Naive thymus-derived CD8-positive, alpha-beta T cell (primary cell): Measurements from ENCODE around the gene IL10. TPM values are rescaled to one million over a fixed set of nuclear protein-coding genes. Genes with fewer than 3 reads are reported as not detected.
"Not testable (repeated sequence)": the region's sequence is repeated elsewhere in the genome, so short reads cannot be mapped to it uniquely, and the experiment has no call there.

Experiments
- ATAC-seq, 2 donors: fragments of 150-1000 bp; cut with Tn5 transposase in 1 of 2; sonication (Bioruptor Pico), chemical (Tn5 transposase) in 1 of 2; 1 replicate in 1 of 2; 2 replicates in 1 of 2; pipeline ENCODE4 v1.10.0; 2021; ENCODE audit warnings: mild to moderate bottlenecking in 2 of 2, moderate library complexity in 2 of 2
- POLR2A ChIA-PET: fragments of 350-600 bp; sonication (Branson Sonifier 250); formaldehyde crosslinking; loops from one replicate; lab custom pipeline; 2021; ENCODE audit warnings: antibody characterized with exemption; lab: Charles Lee
- DNase-seq, 10 donors: peaks; one replicate each; pipeline versions ENCODE4 v3.0.0 to v3.0.0-alpha.2; 2020 to 2022
- H3K27ac Mint-ChIP-seq, 10 donors: one replicate each; pipeline ENCODE4 v1.8.0; 2020 to 2022; ENCODE audit warnings: mild to moderate bottlenecking in 10 of 10, mixed read lengths in 10 of 10, moderate library complexity in 4 of 10, inconsistent platforms in 1 of 10
- H3K27me3 Mint-ChIP-seq, 5 donors: one replicate each; pipeline ENCODE4 v1.8.0; 2021 to 2022; ENCODE audit warnings: mixed read lengths in 5 of 5
- H3K36me3 Mint-ChIP-seq, 3 donors: one replicate each; pipeline ENCODE4 v1.8.0; 2020 to 2022; ENCODE audit warnings: mixed read lengths in 3 of 3, mild to moderate bottlenecking in 2 of 3, inconsistent platforms in 1 of 3
- H3K4me1 Mint-ChIP-seq, 4 donors: one replicate each; pipeline ENCODE4 v1.8.0; 2021 to 2022; ENCODE audit warnings: mixed read lengths in 4 of 4
- H3K4me3 Mint-ChIP-seq, 10 donors: one replicate each; pipeline ENCODE4 v1.8.0; 2020 to 2022; ENCODE audit warnings: mild to moderate bottlenecking in 10 of 10, mixed read lengths in 10 of 10, moderate library complexity in 6 of 10, inconsistent platforms in 1 of 10
- H3K9me3 Mint-ChIP-seq, 9 donors: one replicate each; pipeline ENCODE4 v1.8.0; 2020 to 2022; ENCODE audit warnings: mixed read lengths in 9 of 9, mild to moderate bottlenecking in 3 of 9, inconsistent platforms in 1 of 9, moderate library complexity in 1 of 9
- polyA plus RNA-seq, 3 donors: library from polyadenylated mRNA; unstranded; fragments of 300-500 nt; fragmentation: Illumina TruSeq; gene quantifications; one replicate each; pipeline ENCODE4 v1.2.3, GENCODE V29; 2021
- total RNA-seq, 8 experiments: library from RNA in 2 of 8; stranded (reverse) in 2 of 8; gene quantifications; one replicate each; pipeline ENCODE4 v1.2.3 and lab custom pipeline; 2021 to 2026

Gene IL10
- total and polyA plus RNA-seq, 5 experiments from 2014 or later, result not detected

DNA sequence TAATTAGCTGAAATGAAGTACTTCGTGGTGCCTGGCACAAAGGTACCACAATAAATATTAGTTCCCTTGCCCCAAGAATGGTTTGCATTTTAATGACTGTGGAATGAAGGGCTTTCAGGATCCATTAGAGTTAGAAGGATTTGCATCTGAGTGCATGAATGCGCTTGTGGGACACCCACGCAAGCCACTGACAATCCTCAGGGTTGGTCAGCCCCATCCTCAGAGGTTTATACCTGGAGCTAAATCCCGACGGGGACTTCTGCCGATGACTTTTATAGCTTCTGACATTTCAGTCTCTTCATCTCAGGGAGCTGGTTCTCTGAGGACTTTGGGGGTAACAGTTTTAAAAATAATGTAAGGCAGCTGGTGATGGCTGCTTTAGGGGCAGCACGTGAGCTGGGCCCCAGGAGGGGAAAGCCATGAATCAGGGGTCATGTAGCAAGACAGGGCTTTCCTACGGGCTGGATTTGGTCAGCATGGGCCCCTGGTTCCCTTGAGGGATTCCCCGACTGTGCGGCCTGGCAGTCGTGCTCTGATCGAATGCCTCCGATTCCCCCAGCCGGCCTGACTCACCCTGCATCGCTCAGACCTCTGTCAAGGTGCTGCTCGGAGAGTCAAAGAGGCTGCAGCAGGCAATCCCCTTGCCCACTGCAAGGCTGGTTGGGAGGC lies 20.8 kb upstream of the IL10 start:
- H3K27ac Mint-ChIP-seq, result no peak overlapping the region
- DNase-seq, result no peak
- no peaks in the 10 kb centered on the region for H3K27me3 Mint-ChIP-seq
- H3K9me3 Mint-ChIP-seq, result no peaks in the 10 kb centered on the region
- ATAC-seq, result no peak
- H3K4me1 Mint-ChIP-seq, result peaks cover 20 to 61% (median 54%) of the 10 kb centered on the region in 4 donors
- no peak overlapping the region for H3K4me3 Mint-ChIP-seq
- H3K36me3 Mint-ChIP-seq, result no peaks in the 10 kb centered on the region
- POLR2A ChIA-PET, result interaction anchor here (1.2 to 1.4 kb wide), 4 partner anchors 10 to 111 kb away, joined by 3 to 7 read pairs (median 4); no protein-coding TSS in a partner anchor

DNA sequence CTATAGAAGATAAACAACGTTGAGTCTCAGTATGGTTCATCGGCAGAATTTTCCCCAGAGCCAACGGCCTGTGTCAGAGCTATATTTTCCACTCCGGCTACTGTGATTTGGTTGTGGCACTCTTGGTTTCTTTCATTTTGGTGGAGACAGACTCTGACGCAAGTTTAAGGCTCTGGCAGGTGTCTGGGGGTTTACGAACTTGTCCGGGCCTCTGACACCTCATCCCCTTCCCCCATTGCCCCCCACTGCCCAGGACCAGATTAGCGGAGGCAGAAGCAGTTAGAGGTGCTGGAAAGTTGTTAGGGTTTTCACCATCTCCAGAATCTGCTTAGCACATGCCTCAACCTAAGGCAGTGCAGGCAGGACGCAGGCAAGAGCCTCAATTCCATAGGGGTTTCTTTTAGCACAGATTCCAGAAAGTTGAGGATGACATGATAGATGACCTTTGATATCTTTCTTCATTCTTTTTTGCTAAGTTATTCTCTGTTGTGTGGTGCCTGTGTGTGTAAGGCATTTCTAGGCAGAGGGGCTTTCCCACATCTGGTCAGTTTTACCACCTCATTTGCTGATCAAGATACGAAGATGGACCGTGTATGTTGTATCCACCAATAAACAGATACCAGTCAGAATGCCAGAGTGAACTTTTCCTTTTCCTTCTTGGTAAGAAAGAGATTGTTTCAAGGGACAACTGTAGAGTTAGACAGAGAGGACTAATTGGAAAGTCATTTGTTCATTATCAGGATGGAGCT lies 18.4 kb upstream of the IL10 start:
- POLR2A ChIA-PET, result interaction anchor here (0.6 to 0.7 kb wide), 2 partner anchors 19 to 57 kb away, joined by 3 to 4 read pairs; no protein-coding TSS in a partner anchor
- ATAC-seq (no peak), DNase-seq (no peak)
- H3K4me1 Mint-ChIP-seq, result peaks cover 34 to 81% (median 73%) of the 10 kb centered on the region in 4 donors
- no peaks in the 10 kb centered on the region for H3K9me3 Mint-ChIP-seq
- peak overlapping the region in 6 of 10 donors; percentile 20 to 65 (median 35) for H3K4me3 Mint-ChIP-seq
- H3K27me3 Mint-ChIP-seq, result no peaks in the 10 kb centered on the region
- no peaks in the 10 kb centered on the region for H3K36me3 Mint-ChIP-seq
- peak overlapping the region in 6 of 10 donors; percentile 8 to 80 (median 49) for H3K27ac Mint-ChIP-seq

DNA sequence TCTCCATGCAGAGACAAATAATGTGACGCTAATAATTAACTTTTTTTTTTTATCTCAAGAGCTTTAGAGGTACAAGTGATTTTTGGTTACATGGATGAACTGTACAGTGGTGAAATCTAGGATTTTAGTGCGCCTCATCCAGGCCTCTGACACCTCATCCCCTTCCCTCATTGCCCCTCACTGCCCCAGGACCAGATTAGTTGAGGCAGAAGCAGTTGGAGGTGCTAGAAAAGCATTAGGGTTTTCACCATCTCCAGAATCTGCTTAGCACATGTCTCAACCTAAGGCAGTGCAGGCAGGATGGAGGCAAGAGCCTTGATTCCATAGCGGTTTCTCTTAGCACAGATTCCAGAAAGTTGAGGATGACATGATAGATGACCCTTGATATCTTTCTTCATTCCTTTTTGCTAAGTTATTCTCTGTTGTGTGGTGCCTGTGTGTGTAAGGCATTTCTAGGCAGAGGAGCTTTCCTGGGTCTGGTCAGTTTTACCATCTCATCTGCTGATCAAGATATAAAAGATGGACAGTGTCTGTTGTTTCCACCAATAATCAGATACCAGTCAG lies 16.3 kb upstream of the IL10 start:
- ATAC-seq (no peak), DNase-seq (no peak)
- Mint-ChIP-seq H3K4me1 (peaks cover 36 to 82% (median 75%) of the 10 kb centered on the region in 4 donors), H3K27ac (no peak overlapping the region), H3K4me3 (no peak overlapping the region), H3K36me3 (no peaks in the 10 kb centered on the region), H3K9me3 (no peaks in the 10 kb centered on the region), H3K27me3 (no peaks in the 10 kb centered on the region)
- POLR2A ChIA-PET, result interaction anchor here (1.0 to 1.7 kb wide), 3 partner anchors 9 to 101 kb away, joined by 3 to 6 read pairs (median 3); no protein-coding TSS in a partner anchor

DNA sequence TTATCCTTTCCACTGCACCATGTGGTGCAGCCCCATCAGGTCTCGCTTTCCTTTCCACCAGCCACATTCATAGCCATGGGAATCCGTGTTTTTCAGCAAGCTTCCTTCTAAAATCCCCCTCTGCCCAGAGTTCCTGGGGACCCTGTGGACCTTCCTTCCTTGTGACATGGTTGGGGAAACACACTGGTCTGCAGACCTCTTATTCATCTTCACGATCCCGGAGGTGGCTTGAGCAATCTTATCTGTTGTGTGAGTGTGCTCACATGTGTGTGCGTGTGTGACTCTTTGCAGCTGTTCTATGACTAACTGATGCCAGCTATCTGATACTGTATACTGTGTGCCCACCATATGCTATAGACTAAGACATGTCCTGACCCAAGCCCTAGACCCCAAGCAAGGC lies 15.6 kb upstream of the IL10 start:
- DNase-seq, result no peak
- no peaks in the 10 kb centered on the region for H3K27me3 Mint-ChIP-seq

DNA sequence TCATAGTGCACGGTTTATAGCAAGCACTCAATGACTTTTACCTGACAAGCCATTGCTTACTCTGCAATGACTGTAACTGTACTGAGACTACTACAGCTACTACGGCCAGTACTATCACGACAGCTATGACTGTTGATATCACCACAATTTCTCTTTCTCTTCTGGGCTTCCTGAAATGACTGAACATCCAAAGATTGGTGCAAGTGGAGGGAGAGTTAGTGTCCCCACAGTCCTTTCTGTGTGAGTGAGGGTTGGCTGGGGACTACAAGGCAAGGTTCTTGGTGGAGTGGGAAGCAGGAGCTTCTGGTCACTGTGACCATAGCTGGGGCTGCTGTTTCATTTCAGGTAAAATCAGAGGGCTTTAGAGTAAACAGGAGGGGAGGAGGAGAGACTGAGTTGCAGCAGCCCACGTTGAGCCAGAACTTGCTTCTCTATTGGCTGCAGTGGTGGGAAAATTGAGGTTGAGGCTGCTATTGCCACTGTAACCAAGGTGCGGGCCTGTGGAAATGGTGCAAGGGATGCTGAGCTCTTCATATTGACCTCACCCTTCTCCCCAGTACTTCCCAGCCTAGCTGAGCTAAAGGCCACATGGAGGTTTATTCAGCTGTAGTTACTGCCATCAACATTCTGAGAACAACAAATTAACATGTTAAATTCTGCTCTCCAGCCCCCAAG lies 14.1 kb upstream of the IL10 start:
- ATAC-seq (no peak), DNase-seq (no peak)
- Mint-ChIP-seq H3K4me1 (peaks cover 42 to 84% (median 76%) of the 10 kb centered on the region in 4 donors), H3K9me3 (no peaks in the 10 kb centered on the region), H3K27ac (peak overlapping the region in 2 of 10 donors; percentile 1), H3K4me3 (peak overlapping the region in 1 of 10 donors; percentile 0), H3K36me3 (no peaks in the 10 kb centered on the region), H3K27me3 (no peaks in the 10 kb centered on the region)
- POLR2A ChIA-PET, result interaction anchor here (1.0 to 1.6 kb wide), 3 partner anchors 9 to 25 kb away, joined by 3 to 13 read pairs (median 5); partner anchors contain the start of gene IL19

More for the DNA sequence above, 15.6 kb upstream of the IL10 start:
- Mint-ChIP-seq H3K4me1 (peaks cover 39 to 87% (median 78%) of the 10 kb centered on the region in 4 donors), H3K9me3 (no peaks in the 10 kb centered on the region), H3K27ac (peak overlapping the region in 1 of 10 donors; percentile 6), H3K36me3 (no peaks in the 10 kb centered on the region), H3K4me3 (no peak overlapping the region)
- no peak for ATAC-seq
- POLR2A ChIA-PET, result interaction anchor here (0.9 to 1.7 kb wide), 4 partner anchors 15 to 100 kb away, joined by 3 to 6 read pairs (median 4); partner anchors contain the start of gene IL10

DNA sequence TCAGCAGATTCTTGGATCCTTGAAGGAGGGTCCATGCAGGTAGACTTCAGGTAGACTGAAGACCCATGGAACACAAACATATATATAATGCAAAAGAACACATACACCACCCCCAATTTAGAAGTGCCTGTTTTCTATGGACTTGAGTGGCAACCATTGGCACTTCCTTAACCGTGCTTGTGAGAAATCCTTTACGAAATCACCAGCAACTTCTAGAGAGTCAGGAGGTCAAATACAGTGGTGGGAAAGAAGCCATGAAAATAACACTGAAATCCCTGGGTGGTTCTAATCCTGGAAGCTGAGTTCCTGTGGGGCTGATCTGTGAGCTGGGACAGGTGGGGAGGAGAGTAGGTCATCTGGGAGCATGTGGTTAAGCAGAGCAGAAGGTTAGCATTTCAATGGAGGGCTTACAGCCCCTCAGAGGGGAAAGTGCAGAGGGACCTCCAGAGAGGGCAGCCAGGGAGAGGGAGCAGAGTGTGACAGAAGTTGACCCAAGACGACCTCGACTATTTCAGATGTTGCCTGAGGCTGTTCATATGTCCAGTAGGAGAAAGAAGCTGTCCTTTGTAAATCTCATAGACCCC lies 13.0 kb upstream of the IL10 start:
- ATAC-seq, result no peak
- H3K27me3 Mint-ChIP-seq, result no peaks in the 10 kb centered on the region
- peak overlapping the region in 3 of 10 donors; percentile 34 to 64 (median 54) for H3K27ac Mint-ChIP-seq
- no peaks in the 10 kb centered on the region for H3K36me3 Mint-ChIP-seq
- H3K4me3 Mint-ChIP-seq, result peak overlapping the region in 1 of 10 donors; percentile 0
- no peak for DNase-seq
- POLR2A ChIA-PET, result interaction anchor here (0.6 to 1.6 kb wide), 4 partner anchors 10 to 24 kb away, joined by 3 to 13 read pairs (median 4); partner anchors contain the start of gene IL19
- peaks cover 39 to 75% (median 66%) of the 10 kb centered on the region in 4 donors for H3K4me1 Mint-ChIP-seq
- no peaks in the 10 kb centered on the region for H3K9me3 Mint-ChIP-seq

DNA sequence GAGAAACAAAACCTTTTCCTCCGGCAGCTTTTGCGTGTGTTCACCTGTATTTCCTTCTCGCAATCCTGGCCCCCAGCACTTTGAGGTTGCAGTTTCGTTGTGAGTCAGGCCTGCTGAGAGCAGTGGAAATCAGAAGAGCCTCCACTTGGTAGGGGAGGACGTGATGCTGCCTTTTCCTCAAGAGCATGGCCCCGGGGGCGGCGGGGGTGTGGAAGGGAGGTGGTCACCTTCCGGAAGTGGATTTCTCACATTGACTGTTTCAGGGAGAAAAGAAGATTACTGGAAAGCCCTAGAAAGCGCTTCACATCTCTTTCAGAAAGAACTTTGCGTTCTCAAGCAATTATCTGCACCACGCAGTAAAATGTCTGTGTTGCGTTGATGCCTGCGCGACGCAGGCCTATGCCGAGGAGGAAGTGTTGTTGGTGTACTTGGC lies 12.2 kb upstream of the IL10 start:
- Mint-ChIP-seq H3K27me3 (no peaks in the 10 kb centered on the region), H3K27ac (peak overlapping the region in 9 of 10 donors; percentile 51 to 91 (median 84)), H3K9me3 (no peaks in the 10 kb centered on the region), H3K4me3 (peak overlapping the region in 9 of 10 donors; percentile 26 to 72 (median 48)), H3K36me3 (no peaks in the 10 kb centered on the region), H3K4me1 (peaks cover 37 to 69% (median 64%) of the 10 kb centered on the region in 4 donors)
- ATAC-seq (peak; percentile 39 to 68), DNase-seq (peak in 5 of 10 donors; percentile 27 to 50 (median 35))
- POLR2A ChIA-PET, result interaction anchor here (0.6 to 0.8 kb wide), 3 partner anchors 15 to 315 kb away, joined by 3 read pairs; no protein-coding TSS in a partner anchor

DNA sequence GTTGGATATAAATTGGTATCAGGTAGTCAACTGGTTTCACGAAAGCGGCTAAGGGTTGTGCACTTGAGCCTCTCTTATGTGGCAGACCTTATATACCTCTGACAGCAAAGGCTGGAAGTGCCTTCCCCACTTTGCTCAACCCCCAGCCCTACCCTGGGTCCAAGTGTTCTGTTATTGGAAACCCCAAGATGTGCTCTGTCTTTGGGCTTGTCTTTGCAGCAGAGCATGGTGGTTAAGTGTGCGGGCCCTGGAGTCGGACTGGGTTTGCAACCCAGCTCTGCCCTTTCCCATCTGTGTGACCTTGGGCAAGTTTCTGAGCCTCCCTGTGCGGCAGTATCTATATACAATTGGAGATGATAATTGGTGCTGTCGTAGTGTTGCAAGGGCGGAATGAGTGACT lies 11.2 kb upstream of the IL10 start:
- DNase-seq (no peak), ATAC-seq (no peak)
- Mint-ChIP-seq H3K36me3 (no peaks in the 10 kb centered on the region), H3K27ac (peak overlapping the region in 2 of 10 donors; percentile 27 to 84), H3K4me3 (peak overlapping the region in 1 of 10 donors; percentile 12), H3K27me3 (no peaks in the 10 kb centered on the region), H3K9me3 (no peaks in the 10 kb centered on the region), H3K4me1 (peaks cover 37 to 66% (median 62%) of the 10 kb centered on the region in 4 donors)
- POLR2A ChIA-PET, result interaction anchor here (0.8 to 1.6 kb wide), 2 partner anchors 13 to 15 kb away, joined by 3 to 7 read pairs; partner anchors contain the start of gene IL19

DNA sequence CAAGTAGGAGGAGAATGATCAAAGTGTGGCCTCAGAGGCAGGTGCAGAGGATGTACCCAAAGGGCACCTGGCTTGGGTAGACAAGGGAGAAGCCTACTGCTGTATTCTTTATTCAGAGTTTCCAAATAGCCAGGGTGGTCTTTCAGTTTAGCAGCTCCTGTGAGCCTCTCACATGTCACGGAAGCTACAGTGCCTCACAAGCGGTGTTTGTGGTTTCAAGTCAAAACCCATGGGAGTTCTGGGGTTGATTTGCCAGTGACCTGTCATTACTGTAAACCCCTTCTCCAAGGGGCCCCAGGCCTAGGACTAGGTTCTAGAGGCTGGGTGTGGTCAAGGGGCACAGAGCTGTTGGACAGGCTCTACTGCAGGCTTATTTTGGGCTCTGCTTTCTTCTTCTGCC lies 10.2 kb upstream of the IL10 start:
- peak; percentile 75 to 79 for ATAC-seq
- no peaks in the 10 kb centered on the region for H3K36me3 Mint-ChIP-seq
- H3K27me3 Mint-ChIP-seq, result no peaks in the 10 kb centered on the region
- peak in 4 of 10 donors; percentile 30 to 41 (median 40) for DNase-seq
- no peaks in the 10 kb centered on the region for H3K9me3 Mint-ChIP-seq
- H3K4me3 Mint-ChIP-seq, result peak overlapping the region in 8 of 10 donors; percentile 11 to 69 (median 45)
- peaks cover 31 to 57% (median 55%) of the 10 kb centered on the region in 4 donors for H3K4me1 Mint-ChIP-seq
- POLR2A ChIA-PET, result interaction anchor here (1.2 to 1.6 kb wide), 2 partner anchors 10 to 14 kb away, joined by 3 to 7 read pairs; partner anchors contain the start of gene IL10
- peak overlapping the region in 3 of 10 donors; percentile 18 to 81 (median 39) for H3K27ac Mint-ChIP-seq

DNA sequence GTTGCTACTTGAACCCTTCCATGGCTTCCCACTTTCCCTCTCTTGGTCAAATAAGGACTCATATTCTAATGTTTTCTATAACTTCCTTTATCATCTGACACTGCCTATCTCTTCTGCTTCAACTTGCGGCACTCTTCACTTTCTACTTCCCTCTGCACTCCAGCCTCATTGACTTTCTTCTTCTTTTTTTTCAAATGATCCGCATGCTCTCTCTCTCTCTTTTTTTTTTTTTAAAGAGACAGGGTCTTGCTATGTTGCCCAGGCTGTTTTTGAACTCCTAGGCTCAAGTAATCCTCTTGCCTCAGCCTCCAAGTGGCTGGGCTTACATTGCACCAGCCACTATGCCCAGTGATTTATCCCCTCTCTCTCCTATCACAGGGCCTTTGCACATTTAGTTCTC lies 7.3 kb upstream of the IL10 start:
- DNase-seq (no peak), ATAC-seq (no peak)
- no peaks in the 10 kb centered on the region for H3K9me3 Mint-ChIP-seq
- no peak overlapping the region for H3K27ac Mint-ChIP-seq
- POLR2A ChIA-PET, result no interaction called here
- no peak overlapping the region for H3K4me3 Mint-ChIP-seq
- H3K36me3 Mint-ChIP-seq, result no peaks in the 10 kb centered on the region
- peaks cover 0 to 2% (median 0%) of the 10 kb centered on the region in 5 donors for H3K27me3 Mint-ChIP-seq
- peaks cover 17 to 36% (median 28%) of the 10 kb centered on the region in 4 donors for H3K4me1 Mint-ChIP-seq

DNA sequence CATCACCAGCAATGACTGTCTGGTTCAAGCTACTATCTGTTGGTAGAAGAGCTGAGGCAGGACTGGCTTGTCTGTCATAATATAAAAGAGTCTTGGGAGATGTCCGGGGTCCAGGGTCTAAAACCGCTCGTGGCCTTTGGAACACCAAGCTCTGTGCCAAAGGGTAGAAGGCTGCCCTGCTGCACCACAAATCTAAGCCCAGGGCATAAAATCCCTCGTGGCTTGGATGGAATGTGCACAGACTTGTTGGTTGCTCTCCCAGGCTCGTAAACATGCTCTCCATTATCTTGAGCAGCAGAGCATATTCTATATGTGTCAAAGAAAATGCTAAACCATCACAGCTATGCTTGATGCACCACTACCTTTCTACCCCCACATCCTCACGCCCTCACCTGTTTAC lies 6.6 kb upstream of the IL10 start:
- peaks cover 13 to 36% (median 22%) of the 10 kb centered on the region in 4 donors for H3K4me1 Mint-ChIP-seq
- H3K9me3 Mint-ChIP-seq, H3K36me3 Mint-ChIP-seq, ATAC-seq, H3K4me3 Mint-ChIP-seq, H3K27ac Mint-ChIP-seq, DNase-seq, H3K27me3 Mint-ChIP-seq, POLR2A ChIA-PET: not testable (repeated sequence)
